Right renal pelvis (tissue), 4 donors: Measurements from ENCODE around the gene STAT2. TPM values are rescaled to one million over a fixed set of nuclear protein-coding genes. Genes with fewer than 3 reads are reported as not detected.
"Not testable (repeated sequence)": the region's sequence is repeated elsewhere in the genome, so short reads cannot be mapped to it uniquely, and the experiment has no call there.

ENCODE experiments used
- DNase-seq, 4 donors: peaks; one replicate each; pipeline ENCODE4 v3.0.0-alpha.2; 2013; ENCODE audit warnings: low read depth in 4 of 4, low spot score in 3 of 4, missing footprints in 1 of 4
- polyA plus RNA-seq, 4 donors: library from polyadenylated mRNA; unstranded; fragments of 120-200 nt; gene quantifications; one replicate each; pipeline ENCODE4 v1.2.1, GENCODE V29; 2013; ENCODE audit not compliant: insufficient read length in 4 of 4

Gene STAT2
- polyA plus RNA-seq, 4 donors = 79.2 to 107 (median 85.1) TPM

DNA sequence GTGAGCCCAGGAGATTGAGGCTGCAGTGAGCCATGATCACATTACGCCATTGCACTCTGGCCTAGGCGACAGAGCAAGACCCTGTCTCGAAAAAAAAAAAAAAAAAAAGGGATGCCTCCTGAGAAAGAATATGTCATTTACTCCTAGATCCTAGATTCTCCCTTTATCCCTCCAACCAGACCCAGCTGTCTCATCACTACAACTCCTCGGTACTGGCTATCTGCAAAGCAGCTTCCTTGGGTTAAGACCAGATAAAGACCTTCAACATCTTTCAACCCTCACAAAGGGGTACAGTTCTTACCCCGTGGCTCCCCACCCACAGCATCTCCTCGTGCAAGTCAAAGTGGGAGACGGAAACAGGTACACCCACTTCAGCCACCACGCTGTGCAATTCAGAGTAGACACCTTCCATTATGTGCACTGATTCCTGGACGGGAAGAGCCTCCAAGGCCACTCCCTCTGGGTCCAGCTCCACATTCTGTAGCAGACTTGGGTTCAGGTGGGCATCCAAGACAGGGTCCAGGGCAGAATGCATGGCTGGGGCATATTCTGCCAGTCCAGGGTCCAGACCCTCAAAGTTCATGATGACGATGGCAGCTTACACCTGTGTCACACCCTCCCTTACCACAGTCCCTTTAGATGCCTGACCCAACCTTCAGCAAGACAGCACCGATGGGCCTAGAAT is 27.3 kb downstream of the STAT2 start:
- no peak for DNase-seq

DNA sequence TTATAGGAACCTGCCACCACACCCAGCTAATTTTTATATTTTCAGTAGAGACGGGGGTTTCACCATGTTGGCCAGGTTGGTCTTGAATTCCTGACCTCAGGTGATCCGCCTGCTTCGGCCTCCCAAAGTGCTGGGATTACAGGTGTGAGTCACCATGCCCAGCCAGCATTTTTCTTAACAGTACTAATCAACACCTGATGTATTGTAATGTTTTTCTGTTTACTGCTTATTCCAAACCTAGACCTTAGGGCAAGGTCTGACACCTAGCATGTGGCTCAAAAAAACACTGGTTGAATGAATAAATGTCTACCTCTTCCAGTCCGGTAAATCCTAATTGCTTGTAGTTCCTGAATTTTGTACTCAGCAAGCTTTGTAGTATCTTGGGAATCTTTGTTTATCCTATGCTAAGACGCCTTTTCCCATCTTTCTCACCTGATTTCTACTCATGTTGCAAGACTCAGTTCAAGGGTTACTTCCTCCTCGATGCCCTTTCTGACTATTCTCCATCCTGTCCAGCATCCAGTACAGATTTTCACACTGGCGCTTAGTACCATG is 28.9 kb downstream of the STAT2 start:
- no peak for DNase-seq

DNA sequence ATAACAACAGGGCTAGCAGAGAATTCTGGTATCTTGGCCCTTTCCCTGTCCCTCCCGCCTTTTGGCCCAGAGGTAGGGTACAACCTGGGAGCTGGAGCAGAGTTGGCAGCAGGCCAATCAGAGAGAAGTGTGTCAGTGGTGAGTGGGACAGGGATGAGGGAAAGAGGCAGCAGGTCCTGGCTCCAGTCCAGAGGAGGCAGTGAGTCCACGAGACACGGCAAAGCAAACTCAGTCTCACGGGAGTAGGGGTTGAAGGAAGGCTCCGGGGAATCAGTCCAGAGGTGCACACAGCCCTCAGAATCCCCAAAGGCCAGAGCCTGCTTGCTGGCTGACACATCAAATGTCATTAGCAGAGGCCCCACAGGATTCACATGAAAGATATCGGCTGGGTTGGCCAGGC is 33.4 kb downstream of the STAT2 start:
- DNase-seq = no peak

DNA sequence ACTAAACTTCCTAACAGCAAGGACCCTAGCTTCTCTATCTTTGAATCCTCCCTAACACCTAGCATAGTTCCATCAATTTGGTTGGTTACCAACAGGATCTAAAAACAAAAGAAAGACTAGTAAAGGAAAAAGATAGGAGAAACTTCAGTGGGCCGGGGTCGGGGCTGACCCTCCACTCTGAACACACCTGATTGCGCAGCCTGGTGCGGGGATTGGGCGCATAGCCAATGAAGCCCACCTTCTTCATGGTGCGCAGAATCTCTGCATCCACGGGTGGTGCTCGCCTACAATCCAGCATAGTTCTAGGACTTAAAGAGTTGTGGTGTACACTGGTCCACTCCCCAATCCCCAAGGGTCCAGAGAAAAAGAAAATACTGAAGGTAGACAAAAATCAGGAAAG is 33.8 kb downstream of the STAT2 start:
- no peak for DNase-seq

DNA sequence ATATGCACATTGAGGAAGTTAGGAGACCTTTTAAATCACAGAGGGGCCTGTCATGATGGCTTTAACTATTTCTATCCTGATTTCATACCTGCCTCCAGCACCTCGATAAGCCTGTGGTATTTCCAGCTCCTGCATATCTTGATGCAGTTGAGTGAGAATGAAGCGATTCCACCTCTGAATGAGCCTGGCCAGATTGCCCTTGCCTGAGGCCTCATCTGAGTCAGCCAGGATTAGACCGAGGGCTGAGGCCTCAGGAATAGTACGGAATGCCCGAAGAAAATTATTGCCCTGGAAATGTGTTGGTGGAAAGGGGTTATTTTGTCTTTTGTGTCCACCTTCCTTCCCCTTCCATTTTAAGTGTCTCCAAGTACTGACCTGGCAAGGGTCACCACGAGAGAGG is 35.7 kb downstream of the STAT2 start:
- no peak for DNase-seq

DNA sequence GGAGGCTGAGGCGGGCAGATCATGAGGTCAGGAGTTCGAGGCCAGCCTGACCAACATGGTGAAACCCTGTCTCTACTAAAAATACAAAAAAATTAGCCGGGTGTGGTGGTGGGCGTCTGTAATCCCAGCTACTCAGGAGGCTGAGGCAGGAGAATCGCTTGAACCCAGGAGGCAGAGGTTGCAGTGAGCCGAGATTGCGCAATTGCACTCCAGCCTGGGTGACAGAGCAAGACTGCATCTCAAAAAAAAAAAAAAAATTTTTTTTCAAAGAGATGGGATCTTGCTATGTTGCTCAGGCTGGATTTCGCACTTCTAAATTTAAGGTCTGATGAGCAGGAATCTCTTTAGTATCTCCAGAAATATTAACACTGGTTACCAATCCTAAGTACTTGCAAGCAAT is 38.3 kb downstream of the STAT2 start:
- not testable (repeated sequence) for DNase-seq

DNA sequence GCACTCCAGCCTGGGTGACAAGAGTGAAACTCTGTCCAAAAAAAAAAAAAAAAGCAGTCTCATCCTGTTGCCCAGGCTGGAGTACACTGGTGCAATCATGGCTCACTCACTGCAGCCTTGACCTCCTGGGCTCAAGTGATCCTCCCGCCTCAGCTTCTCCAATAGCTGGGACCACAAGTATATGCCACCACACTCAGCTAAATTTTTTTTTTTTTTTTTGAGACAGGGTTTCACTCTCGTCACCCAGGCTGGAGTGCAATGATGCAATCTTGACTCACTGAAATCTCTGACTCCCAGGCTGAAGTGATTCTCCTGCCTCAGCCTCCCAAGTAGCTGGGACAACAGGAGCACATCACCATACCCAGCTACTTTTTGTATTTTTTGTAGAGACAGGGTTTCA is 38.9 kb downstream of the STAT2 start:
- DNase-seq = no peak

DNA sequence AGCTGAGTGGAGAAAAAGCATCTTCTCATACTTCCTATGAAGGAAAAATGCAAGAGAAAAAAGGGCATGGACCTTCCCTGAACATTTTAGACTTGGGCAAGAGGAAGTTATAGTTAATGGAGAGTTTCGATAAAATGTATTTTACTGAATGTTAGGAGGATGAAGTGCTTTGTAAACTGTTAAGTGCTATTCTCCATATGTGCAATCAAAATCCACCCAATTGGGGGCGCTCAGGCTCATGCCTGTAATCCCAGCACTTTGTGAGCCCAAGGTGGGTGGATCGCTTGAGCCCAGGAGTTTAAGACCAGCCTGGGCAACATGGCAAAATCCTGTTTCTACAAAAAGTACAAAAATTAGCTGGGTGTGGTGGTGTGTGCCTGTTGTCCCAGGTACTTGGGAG is 42.2 kb downstream of the STAT2 start:
- no peak for DNase-seq

DNA sequence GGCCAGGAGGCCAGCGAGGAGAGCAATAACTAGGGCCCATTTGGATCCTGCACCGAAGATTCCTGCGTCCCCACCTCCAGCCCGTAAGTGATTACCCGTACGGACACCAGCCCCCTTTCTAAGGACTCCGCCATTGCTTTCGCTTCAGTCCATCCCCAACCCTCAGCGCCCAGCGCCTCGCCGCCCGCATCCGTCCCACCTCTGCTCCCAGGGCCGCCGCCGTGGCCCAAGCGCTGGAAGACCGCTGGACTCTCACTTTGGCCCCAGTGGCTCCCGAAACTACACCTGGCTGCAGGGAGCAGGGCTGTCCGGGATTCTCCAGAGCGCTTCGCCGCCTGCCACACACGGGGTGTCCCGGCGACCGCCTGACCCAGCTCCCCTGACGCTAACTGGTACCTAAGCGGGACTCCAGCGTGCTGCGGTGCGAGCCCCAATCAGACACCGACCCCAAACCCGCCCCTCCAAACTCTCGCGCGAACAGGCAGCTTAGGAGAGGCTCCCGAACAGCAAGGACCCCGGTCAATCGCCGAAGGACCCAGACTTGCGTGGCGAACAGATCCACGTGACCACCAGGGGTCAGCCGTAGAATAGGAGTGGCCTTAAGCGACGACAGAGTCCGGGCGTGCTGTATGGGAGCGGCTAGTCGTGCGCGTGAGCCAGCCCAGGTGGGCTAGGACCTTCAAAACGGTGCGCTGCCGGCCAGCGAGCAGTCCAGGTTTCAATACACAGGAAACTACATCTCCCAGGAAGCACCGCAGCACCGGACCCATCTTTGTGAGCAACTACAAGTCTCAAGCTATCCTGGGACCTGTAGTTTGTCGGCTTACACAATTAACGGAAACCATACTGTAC is 44.1 kb downstream of the STAT2 start, which contains the start of gene CNPY2:
CNPY2 (minus strand) TSS at position 367 of the 852 bp plus-strand sequence. CDS start 771 bp downstream, outside the sequence.
- DNase-seq = peak; percentile 91 to 97 (median 94)

DNA sequence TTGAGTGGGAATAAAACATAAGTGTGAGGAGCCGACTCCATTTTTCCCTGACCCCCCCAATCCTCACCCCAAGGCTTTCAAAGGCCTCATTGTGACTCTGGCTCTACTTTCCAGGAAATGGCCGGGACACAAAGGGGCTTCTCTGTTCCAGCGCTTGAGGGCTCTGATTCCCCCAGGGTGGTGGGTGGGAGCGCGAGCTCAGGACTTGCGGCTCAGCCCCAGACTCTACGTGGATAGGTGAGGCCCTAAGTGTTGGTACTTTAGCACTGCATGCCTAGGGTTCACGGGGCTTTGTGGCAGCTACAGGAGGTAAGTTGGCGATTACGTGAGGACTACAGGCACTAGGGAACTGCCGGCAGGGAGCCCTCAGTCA is 44.7 kb downstream of the STAT2 start:
- no peak for DNase-seq

DNA sequence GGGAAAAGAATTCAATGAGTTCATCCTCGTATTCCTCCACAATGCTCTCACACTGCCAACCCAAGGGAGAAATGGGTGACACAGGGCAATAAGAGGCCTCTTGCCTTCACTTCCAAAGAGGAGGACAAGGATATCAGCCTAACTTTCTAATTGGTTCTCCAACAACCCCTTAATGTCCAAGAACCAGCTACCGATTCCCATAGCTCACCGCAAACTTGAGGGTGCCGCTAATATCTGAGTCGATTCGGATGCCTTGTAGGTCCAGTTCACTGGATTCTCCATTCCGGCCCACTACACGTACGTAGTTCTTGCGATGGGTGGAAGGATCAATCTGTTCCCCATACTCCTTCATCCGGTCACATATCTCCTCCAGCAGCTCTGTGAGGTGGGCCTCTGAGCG is 48.9 kb downstream of the STAT2 start:
- DNase-seq = no peak

DNA sequence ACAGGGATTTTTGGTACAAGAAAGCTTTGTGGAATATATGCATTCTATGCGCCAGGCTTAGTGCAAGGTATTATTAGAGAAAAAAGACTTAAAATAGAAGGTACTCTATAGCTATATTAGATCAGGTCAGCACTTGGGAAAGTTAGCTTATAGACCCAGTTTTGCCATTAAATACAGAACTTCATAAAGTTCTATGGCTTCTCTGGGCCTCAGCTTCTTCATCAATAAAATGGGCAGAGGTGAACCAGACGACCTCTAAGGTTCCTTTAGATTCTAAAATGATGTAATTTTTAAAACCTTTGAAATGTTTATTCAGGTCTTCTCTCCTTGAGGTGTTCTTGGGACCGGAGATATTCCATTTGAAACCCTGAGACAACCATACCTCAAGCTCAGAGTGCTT is 51.2 kb downstream of the STAT2 start:
- no peak for DNase-seq

DNA sequence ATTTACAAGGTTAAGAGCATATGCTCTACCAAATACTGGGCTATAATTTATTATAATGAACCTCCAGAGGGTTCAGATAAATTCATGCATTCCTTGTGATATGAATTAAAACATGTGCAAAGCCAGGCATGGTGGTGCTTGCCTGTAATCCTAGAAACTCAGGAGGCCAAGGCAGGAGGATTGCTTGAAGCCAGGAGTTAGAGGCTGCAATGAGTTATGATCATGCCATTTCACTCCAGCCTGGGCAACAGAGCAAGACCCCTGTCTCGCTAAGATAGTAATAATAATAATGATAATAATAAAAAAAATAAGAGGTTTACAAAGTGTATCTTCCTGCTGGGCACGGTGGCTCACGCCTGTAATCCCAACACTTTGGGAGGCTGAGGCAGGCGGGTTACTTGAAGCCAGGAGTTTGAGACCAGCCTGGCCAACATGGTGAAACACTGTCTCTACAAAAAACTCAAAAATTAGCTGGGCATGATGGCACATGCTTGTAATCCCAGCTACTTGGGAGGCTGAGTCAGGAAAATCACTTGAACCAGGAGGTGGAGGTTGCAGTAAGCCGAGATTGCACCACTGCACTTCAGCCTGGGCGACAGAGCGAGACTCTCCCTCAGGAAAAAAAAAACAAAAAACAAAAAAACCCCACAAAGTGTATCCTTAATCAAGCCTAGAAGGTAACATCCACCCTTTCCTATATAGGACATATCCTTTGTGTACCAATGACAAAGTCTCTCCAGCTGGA is 52.5 kb downstream of the STAT2 start:
- no peak for DNase-seq

DNA sequence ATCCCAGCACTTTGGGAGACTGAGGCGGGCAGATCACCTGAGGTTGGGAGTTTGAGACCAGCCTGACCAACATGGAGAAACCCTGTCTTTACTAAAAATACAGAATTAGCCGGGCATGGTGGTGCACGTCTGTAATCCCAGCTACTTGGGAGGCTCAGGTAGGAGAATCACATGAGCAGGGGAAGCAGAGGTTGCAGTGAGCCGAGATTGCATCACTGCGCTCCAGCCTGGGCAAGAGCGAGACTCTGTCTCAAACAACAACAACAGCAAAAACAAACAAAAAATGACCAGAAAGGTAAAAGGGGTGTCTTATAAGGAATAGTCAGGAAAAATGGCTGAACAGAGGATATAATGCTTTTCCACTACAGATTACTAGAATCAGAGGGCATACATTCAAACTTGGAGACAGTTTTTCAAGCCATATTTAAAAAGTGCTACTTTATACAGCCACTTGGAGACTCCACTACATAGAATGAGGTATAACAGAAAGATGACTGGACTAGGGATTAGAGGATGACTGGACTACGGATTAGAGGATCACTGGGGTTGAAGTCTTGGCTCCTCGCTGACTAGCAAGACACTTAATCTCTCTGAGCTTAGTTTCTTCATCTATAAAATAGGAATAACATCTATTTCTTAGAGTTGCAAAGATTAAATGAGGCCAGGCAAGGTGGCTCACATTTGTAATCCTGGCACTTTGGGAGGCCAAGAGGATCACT is 54.9 kb downstream of the STAT2 start:
- DNase-seq = no peak

DNA sequence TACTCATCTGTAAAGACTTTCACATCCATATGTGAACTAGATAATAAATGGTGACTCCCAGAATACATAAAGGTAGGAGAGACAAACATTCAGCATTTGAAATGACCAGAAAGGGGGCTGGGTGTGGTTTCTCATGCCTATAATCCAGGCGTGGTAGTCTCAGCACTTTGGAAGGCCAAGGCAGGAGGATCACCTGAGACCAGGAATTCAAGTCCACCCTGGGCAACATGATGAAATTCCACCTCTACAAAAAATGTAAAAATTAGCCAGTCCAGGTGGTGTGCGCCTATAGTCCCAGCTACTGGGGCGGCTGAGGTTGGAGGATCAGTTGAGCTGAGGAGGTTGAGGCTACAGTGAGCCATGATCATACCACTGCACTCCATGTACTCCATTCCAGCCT is 55.6 kb downstream of the STAT2 start:
- DNase-seq = no peak

DNA sequence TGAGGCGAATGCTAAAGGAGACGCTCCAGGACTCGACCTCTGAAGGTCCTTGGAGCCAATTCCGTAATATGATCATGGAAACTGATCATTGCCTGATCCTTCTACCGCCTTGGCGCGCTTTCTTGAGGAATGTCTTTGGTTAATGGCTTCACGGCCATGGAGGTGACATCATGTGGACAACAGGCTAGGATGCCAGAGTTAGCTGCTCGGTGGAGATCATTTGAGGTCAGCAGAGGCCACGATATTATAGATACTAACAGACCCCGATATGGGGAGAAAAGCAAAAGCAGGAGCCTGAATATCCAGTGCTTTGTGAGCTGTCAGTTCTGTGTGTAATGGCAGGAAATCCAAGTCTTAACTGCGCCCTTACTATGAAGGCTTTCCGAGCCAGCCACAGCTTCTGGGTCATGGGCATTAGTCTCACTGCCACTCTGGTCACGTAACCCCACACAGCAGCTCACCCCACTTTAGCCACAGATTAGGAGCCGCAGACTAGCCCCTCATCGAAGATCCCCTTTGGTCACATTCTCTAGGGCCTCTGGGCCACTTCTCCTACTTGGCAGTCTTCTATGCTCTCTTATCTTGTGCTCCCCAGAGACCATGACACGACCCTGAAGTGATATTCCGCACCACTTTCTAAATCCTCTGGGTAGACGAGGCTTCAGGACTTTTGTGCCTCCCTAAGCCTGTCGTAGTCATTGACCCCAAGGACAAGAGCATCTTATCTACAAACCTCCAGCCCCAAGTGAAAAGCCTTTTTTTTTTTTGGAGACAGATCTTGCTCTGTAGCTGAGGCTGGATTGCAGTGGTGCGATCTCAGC is 59.1 kb downstream of the STAT2 start:
- DNase-seq = no peak

DNA sequence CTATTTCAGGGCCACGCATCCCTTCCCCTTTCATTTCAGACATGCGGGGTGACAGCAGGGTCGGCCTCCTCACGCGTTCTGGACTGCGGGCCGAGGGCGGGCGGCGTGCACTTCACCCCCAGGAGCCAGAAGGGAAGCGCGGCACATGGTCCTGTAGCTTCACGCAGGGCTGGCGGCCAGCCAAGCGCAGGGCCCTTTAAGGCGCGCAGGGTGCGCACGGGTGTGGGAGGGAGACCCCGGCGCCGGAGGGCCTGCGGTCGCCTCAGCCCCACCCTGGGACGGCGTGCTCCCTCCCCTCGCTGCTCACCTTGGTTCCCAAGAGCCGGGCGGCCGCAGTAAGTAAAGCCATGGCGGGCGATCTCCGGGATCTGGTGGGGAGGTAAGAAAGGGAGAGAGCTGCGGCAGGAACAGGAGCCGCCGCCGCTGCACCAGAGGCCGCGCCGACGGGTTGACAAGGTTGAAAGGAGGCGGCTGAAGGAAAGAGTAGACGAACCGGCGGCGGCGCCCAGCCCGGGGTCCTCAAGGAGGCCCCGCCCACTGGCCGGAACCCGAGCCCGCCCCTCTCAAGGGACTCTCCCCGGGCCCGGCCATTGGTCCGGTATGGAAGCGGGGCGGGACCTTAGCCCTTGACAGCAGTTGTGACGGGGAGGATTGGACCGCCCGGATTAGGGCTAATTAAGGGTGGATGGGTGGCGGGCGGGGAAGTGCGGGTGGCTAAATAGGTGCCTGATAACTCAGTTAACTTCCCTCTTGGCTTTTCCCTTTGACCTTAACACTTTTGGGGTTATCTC is 59.9 kb downstream of the STAT2 start, which contains the start of gene CS:
CS (minus strand) TSS at position 478 of the 791 bp plus-strand sequence; CDS start at position 349, 129 bp downstream.
- peak; percentile 90 to 97 (median 96) for DNase-seq

DNA sequence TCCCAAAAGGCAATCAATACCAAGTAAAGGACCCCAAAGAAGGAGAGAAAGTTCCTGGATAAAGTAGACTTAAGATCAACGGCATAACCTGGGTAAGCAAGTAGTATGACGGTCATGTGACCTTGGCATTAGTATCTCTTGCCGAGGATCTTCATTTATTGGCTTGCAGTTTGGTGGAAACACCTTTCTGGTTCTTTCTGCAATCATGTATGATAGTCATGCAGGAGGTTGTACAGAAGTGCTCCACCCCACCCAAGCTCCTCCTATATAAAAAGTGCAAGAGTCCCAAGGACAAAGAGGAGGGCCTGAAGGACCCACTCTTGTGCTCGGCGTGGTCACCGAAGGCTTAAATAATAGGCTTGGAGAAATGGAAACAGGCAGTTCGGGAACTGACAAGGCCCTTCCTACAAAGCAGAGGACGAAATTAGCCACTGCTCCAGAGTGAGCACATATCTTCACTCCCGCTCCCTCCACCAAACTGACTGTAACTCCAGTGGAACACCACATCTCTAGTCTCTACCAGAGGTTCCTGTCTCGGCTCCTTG is 60.5 kb downstream of the STAT2 start:
- no peak for DNase-seq
